Neural progenitor cell (in vitro differentiated cells): ENCODE results near the gene TIRAP.

Experiments used
- EZH2phosphoT487 ChIP-seq: fragments of 200-600 bp; sonication (generic); IDR thresholded peaks from 2 replicates; pipeline ENCODE4 v1.6.1; 2017; ENCODE audit warnings: antibody characterized with exemption
- TF ChIP-seq, protein P1 (sequence below): fragments of 200-600 bp; sonication (generic); IDR thresholded peaks from 2 replicates; pipeline ENCODE4 v1.5.1; 2017; ENCODE audit warnings: antibody characterized with exemption, mild to moderate bottlenecking

DNA sequence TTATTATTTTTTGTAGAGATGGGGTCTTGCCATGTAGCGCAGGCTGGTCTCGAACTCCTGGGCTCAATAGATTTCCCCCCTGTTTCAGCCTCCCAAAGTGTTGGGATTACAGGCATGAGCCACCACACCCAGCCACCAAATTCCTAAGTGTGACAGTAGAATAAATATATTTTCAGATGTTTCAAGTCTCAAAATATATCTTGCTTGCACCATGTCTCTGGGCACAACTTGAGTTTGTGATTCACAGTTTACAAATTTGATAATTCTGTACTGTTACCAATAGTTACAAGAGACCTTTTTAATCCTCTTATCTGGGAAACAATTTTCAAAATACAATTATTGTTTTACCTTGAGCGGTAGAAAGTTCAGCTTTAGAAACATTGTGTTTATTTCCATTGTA is 40.1 kb downstream of the TIRAP start:
- TF ChIP-seq, protein P1, sequence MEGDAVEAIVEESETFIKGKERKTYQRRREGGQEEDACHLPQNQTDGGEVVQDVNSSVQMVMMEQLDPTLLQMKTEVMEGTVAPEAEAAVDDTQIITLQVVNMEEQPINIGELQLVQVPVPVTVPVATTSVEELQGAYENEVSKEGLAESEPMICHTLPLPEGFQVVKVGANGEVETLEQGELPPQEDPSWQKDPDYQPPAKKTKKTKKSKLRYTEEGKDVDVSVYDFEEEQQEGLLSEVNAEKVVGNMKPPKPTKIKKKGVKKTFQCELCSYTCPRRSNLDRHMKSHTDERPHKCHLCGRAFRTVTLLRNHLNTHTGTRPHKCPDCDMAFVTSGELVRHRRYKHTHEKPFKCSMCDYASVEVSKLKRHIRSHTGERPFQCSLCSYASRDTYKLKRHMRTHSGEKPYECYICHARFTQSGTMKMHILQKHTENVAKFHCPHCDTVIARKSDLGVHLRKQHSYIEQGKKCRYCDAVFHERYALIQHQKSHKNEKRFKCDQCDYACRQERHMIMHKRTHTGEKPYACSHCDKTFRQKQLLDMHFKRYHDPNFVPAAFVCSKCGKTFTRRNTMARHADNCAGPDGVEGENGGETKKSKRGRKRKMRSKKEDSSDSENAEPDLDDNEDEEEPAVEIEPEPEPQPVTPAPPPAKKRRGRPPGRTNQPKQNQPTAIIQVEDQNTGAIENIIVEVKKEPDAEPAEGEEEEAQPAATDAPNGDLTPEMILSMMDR: no peak
- TF ChIP-seq EZH2phosphoT487: no peak
